Measurements from ENCODE around the gene ADGRB2. TPM values are rescaled to one million over a fixed set of nuclear protein-coding genes. Genes with fewer than 3 reads are reported as not detected.

Gene ADGRB2
- total RNA-seq, 2 experiments from 2014 or later: 1.6 to 1.7 TPM

GRCh38 chr1:31778763-31779488 lies 14.8 kb upstream of the ADGRB2 start:
- ChIA-PET POLR2A (no interaction called here), CTCF (interaction anchor here (1.4 to 2.8 kb wide), 3 partner anchors 9 to 16 kb away, joined by 3 to 12 read pairs (median 5); no protein-coding TSS in a partner anchor)
- Mint-ChIP-seq H3K4me3 (no peak overlapping the region), H3K4me1 (ENCODE audit: low read depth) (peaks cover 8% of the 10 kb centered on the region), H3K36me3 (no peaks in the 10 kb centered on the region), H3K27me3 (peaks cover 16% of the 10 kb centered on the region), H3K9me3 (no peaks in the 10 kb centered on the region), H3K27ac (no peak overlapping the region)
- intact Hi-C loops (cut with micrococcal nuclease): no loop called here
- no peak for DNase-seq

GRCh38 chr1:31776516-31776915 lies 12.4 kb upstream of the ADGRB2 start:
- peaks cover 28% of the 10 kb centered on the region for H3K4me1 Mint-ChIP-seq (ENCODE audit: low read depth)
- CTCF ChIA-PET: interaction anchor here (2.4 kb wide), 1 partner anchor 13 kb away, joined by 11 read pairs; no protein-coding TSS in a partner anchor
- no peaks in the 10 kb centered on the region for H3K9me3 Mint-ChIP-seq
- no peak overlapping the region for H3K4me3 Mint-ChIP-seq
- no peak overlapping the region for H3K27ac Mint-ChIP-seq
- intact Hi-C loops (cut with micrococcal nuclease): no loop called here
- no peak for DNase-seq
- no peaks in the 10 kb centered on the region for H3K36me3 Mint-ChIP-seq
- POLR2A ChIA-PET: no interaction called here
- peaks cover 30% of the 10 kb centered on the region for H3K27me3 Mint-ChIP-seq

GRCh38 chr1:31776032-31776431 lies 11.9 kb upstream of the ADGRB2 start:
- no peak overlapping the region for H3K27ac Mint-ChIP-seq
- intact Hi-C loops (cut with micrococcal nuclease): no loop called here
- CTCF ChIA-PET: interaction anchor here (1.4 to 2.4 kb wide), 2 partner anchors 13 kb away, joined by 5 to 11 read pairs; no protein-coding TSS in a partner anchor
- no peak for DNase-seq
- no peak overlapping the region for H3K4me3 Mint-ChIP-seq
- peaks cover 30% of the 10 kb centered on the region for H3K27me3 Mint-ChIP-seq
- H3K4me1 Mint-ChIP-seq (ENCODE audit: low read depth): peaks cover 33% of the 10 kb centered on the region
- POLR2A ChIA-PET: no interaction called here
- no peaks in the 10 kb centered on the region for H3K9me3 Mint-ChIP-seq
- H3K36me3 Mint-ChIP-seq: no peaks in the 10 kb centered on the region

- CTCF ChIA-PET: interaction anchor here (1.4 to 2.4 kb wide), 2 partner anchors 12 to 14 kb away, joined by 5 to 11 read pairs; no protein-coding TSS in a partner anchor
- H3K4me1 Mint-ChIP-seq (ENCODE audit: low read depth): peaks cover 39% of the 10 kb centered on the region
Measured at GRCh38 chr1:31775210-31775999, 11.3 kb upstream of the ADGRB2 start.

GRCh38 chr1:31774495-31774894 lies 10.4 kb upstream of the ADGRB2 start:
- Mint-ChIP-seq H3K27ac (no peak overlapping the region), H3K36me3 (no peaks in the 10 kb centered on the region), H3K4me3 (no peak overlapping the region), H3K4me1 (ENCODE audit: low read depth) (peaks cover 46% of the 10 kb centered on the region), H3K27me3 (peaks cover 28% of the 10 kb centered on the region), H3K9me3 (no peaks in the 10 kb centered on the region)
- POLR2A ChIA-PET: no interaction called here
- no peak for DNase-seq
- CTCF ChIA-PET: interaction anchor here (1.4 kb wide), 1 partner anchor 12 kb away, joined by 5 read pairs; no protein-coding TSS in a partner anchor
- intact Hi-C loops (cut with micrococcal nuclease): no loop called here

More at GRCh38 chr1:31775210-31775999, 11.3 kb upstream of the ADGRB2 start:
- POLR2A ChIA-PET: no interaction called here
- intact Hi-C loops (cut with micrococcal nuclease): no loop called here
- H3K27ac Mint-ChIP-seq: no peak overlapping the region
- no peaks in the 10 kb centered on the region for H3K36me3 Mint-ChIP-seq
- no peak for DNase-seq
- peaks cover 30% of the 10 kb centered on the region for H3K27me3 Mint-ChIP-seq
- no peaks in the 10 kb centered on the region for H3K9me3 Mint-ChIP-seq
- H3K4me3 Mint-ChIP-seq: no peak overlapping the region

- CTCF ChIA-PET: interaction anchor here (0.6 kb wide), 1 partner anchor 778 kb away, joined by 3 read pairs; no protein-coding TSS in a partner anchor
- H3K9me3 Mint-ChIP-seq: no peaks in the 10 kb centered on the region
- POLR2A ChIA-PET: no interaction called here
- peaks cover 52% of the 10 kb centered on the region for H3K4me1 Mint-ChIP-seq (ENCODE audit: low read depth)
- peak; percentile 53 for DNase-seq
- H3K36me3 Mint-ChIP-seq: no peaks in the 10 kb centered on the region
- H3K27me3 Mint-ChIP-seq: peaks cover 28% of the 10 kb centered on the region
- intact Hi-C loops (cut with micrococcal nuclease): no loop called here
- no peak overlapping the region for H3K27ac Mint-ChIP-seq
- no peak overlapping the region for H3K4me3 Mint-ChIP-seq
Measured at GRCh38 chr1:31773861-31774260, 9.7 kb upstream of the ADGRB2 start.

GRCh38 chr1:31772669-31773248 lies 8.6 kb upstream of the ADGRB2 start:
- Mint-ChIP-seq H3K27me3 (peaks cover 28% of the 10 kb centered on the region), H3K36me3 (no peaks in the 10 kb centered on the region), H3K9me3 (no peaks in the 10 kb centered on the region), H3K4me1 (ENCODE audit: low read depth) (peaks cover 56% of the 10 kb centered on the region), H3K27ac (no peak overlapping the region), H3K4me3 (peak overlapping the region; percentile 67)
- CTCF ChIA-PET: interaction anchor here (1.5 kb wide), 1 partner anchor 16 kb away, joined by 6 read pairs; no protein-coding TSS in a partner anchor
- intact Hi-C loops (cut with micrococcal nuclease): no loop called here
- DNase-seq: no peak
- POLR2A ChIA-PET: interaction anchor here (0.6 kb wide), 1 partner anchor 10 kb away, joined by 3 read pairs; no protein-coding TSS in a partner anchor

GRCh38 chr1:31771891-31772668 lies 7.9 kb upstream of the ADGRB2 start:
- Mint-ChIP-seq H3K4me3 (peak overlapping the region; percentile 67), H3K27me3 (peaks cover 24% of the 10 kb centered on the region), H3K9me3 (no peaks in the 10 kb centered on the region), H3K27ac (no peak overlapping the region), H3K4me1 (ENCODE audit: low read depth) (peaks cover 56% of the 10 kb centered on the region), H3K36me3 (no peaks in the 10 kb centered on the region)
- peak; percentile 71 for DNase-seq
- POLR2A ChIA-PET: no interaction called here
- CTCF ChIA-PET: interaction anchor here (1.0 to 1.5 kb wide), 2 partner anchors 17 kb away, joined by 3 to 6 read pairs; no protein-coding TSS in a partner anchor
- intact Hi-C loops (cut with micrococcal nuclease): no loop called here

- no peak overlapping the region for H3K4me3 Mint-ChIP-seq
- H3K4me1 Mint-ChIP-seq (ENCODE audit: low read depth): peaks cover 56% of the 10 kb centered on the region
- ChIA-PET POLR2A (interaction anchor here (1.3 kb wide), 1 partner anchor 19 kb away, joined by 5 read pairs; no protein-coding TSS in a partner anchor), CTCF (interaction anchor here (1.0 to 2.5 kb wide), 3 partner anchors 10 to 47 kb away, joined by 3 to 17 read pairs (median 4); no protein-coding TSS in a partner anchor)
- DNase-seq: no peak
- peaks cover 19% of the 10 kb centered on the region for H3K27me3 Mint-ChIP-seq
- intact Hi-C loops (cut with micrococcal nuclease): no loop called here
- H3K9me3 Mint-ChIP-seq: no peaks in the 10 kb centered on the region
- H3K27ac Mint-ChIP-seq: peak overlapping the region; percentile 69
- H3K36me3 Mint-ChIP-seq: no peaks in the 10 kb centered on the region
Measured at GRCh38 chr1:31769720-31770390, 5.7 kb upstream of the ADGRB2 start.

GRCh38 chr1:31768939-31769704 lies 5.0 kb upstream of the ADGRB2 start:
- no peak overlapping the region for H3K4me3 Mint-ChIP-seq
- H3K27me3 Mint-ChIP-seq: peaks cover 18% of the 10 kb centered on the region
- peaks cover 53% of the 10 kb centered on the region for H3K4me1 Mint-ChIP-seq (ENCODE audit: low read depth)
- H3K9me3 Mint-ChIP-seq: no peaks in the 10 kb centered on the region
- ChIA-PET POLR2A (interaction anchor here (1.3 kb wide), 1 partner anchor 19 kb away, joined by 5 read pairs; no protein-coding TSS in a partner anchor), CTCF (interaction anchor here (0.6 to 2.5 kb wide), 4 partner anchors 20 to 48 kb away, joined by 3 to 17 read pairs (median 6); no protein-coding TSS in a partner anchor)
- H3K27ac Mint-ChIP-seq: peak overlapping the region; percentile 69
- peak; percentile 58 for DNase-seq
- intact Hi-C loops (cut with micrococcal nuclease): no loop called here
- no peaks in the 10 kb centered on the region for H3K36me3 Mint-ChIP-seq

Data from activated CD4-positive, alpha-beta memory T cell treated with anti-CD3 and anti-CD28 coated beads for 36 hours (primary cell).